Ascending aorta (tissue), 2 donors: ENCODE results near the gene TOLLIP. TPM values are rescaled to one million over a fixed set of nuclear protein-coding genes. Genes with fewer than 3 reads are reported as not detected.
A peak's percentile ranks its signal among the peaks of the same experiment; 100 is the strongest.

Experiments used
- DNase-seq, 2 donors: peaks; one replicate each; pipeline ENCODE4 v3.0.0-alpha.2; 2019; ENCODE audit warnings: low spot score in 2 of 2
- H3K27ac ChIP-seq, 2 donors: fragments of 200-600 bp; sonication (generic); one replicate each; pipeline ENCODE4 v1.5.1; 2016 to 2017; ENCODE audit warnings: mild to moderate bottlenecking in 1 of 2
- H3K27me3 ChIP-seq: fragments of 200-600 bp; sonication (generic); one replicate; pipeline ENCODE4 v1.5.1; 2017
- H3K36me3 ChIP-seq, 2 donors: fragments of 200-600 bp; sonication (generic); one replicate each; pipeline ENCODE4 v1.5.1; 2016
- H3K4me1 ChIP-seq, 2 donors: fragments of 200-600 bp; sonication (generic); one replicate each; pipeline ENCODE4 v1.5.1; 2016 to 2017; ENCODE audit warnings: mild to moderate bottlenecking in 1 of 2
- H3K4me3 ChIP-seq, 2 donors: fragments of 200-600 bp; sonication (generic); one replicate each; pipeline ENCODE4 v1.5.1; 2016 to 2017; ENCODE audit warnings: mild to moderate bottlenecking in 1 of 2
- H3K9me3 ChIP-seq, 2 donors: fragments of 200-600 bp; sonication (generic); one replicate each; pipeline ENCODE4 v1.5.1; 2016
- CTCF ChIP-seq, 3 experiments: fragments of 200-600 bp in 2 of 3; fragments of 450-650 bp in 1 of 3; sonication (generic) in 2 of 3; IDR thresholded peaks; one replicate each; pipeline ENCODE4 v1.5.1; 2016 to 2019; ENCODE audit warnings: antibody characterized with exemption in 3 of 3, mild to moderate bottlenecking in 1 of 3, moderate library complexity in 1 of 3
- intact Hi-C: fragments of 100-400 bp; cut with DNase I; formaldehyde crosslinking; loops from one replicate; pipeline ENCODE4 v1.15.1; 2023
- total RNA-seq: library from RNA; depleted of rRNA; stranded (reverse); fragments of >200 nt; gene quantifications from one replicate; pipeline ENCODE4 v1.1.0, GENCODE V29; 2016

TOLLIP gene
- total RNA-seq, 1 donor from 2014 or later = 63.0 TPM

DNA sequence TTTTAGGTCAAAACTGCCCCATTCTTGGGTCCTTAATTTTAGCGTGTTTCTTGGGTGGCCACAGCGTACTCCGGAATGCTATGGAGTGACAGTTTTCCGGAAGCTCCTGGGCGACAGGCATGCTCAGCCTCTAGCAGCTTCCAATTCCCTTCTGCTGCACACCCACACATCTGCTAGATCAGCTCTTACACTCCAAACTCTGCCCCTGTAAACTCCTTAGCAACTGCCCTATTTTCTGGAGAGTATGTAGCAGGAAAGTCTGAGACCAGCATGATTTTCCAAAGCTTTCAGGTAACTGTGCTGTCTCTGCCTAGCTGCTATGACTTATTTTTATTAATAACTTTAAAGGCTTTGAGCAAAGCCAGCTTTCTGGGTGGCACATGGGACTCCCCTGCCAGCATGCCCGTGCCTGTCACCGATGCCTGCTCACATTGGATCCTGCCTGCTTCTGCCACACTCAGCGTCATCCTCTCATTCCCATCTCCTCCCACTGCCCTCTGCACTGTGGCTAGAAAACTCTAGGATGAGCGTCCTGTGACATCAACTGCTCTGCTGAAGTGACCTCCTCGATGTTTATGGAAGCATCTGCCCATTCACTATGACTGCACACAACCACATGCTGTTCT, 17.3 kb downstream of the TOLLIP start:
- DNase-seq = no peak
- H3K9me3 ChIP-seq = no peaks in the 10 kb centered on the region
- no peak overlapping the region for H3K4me3 ChIP-seq
- no peak overlapping the region for H3K27ac ChIP-seq
- peaks cover 52 to 74% of the 10 kb centered on the region in 2 donors for H3K36me3 ChIP-seq
- intact Hi-C loops = no loop called here
- no peak for TF ChIP-seq CTCF (IDR thresholded peaks at IDR 0.05)
- H3K4me1 ChIP-seq = no peaks in the 10 kb centered on the region
- no peaks in the 10 kb centered on the region for H3K27me3 ChIP-seq

DNA sequence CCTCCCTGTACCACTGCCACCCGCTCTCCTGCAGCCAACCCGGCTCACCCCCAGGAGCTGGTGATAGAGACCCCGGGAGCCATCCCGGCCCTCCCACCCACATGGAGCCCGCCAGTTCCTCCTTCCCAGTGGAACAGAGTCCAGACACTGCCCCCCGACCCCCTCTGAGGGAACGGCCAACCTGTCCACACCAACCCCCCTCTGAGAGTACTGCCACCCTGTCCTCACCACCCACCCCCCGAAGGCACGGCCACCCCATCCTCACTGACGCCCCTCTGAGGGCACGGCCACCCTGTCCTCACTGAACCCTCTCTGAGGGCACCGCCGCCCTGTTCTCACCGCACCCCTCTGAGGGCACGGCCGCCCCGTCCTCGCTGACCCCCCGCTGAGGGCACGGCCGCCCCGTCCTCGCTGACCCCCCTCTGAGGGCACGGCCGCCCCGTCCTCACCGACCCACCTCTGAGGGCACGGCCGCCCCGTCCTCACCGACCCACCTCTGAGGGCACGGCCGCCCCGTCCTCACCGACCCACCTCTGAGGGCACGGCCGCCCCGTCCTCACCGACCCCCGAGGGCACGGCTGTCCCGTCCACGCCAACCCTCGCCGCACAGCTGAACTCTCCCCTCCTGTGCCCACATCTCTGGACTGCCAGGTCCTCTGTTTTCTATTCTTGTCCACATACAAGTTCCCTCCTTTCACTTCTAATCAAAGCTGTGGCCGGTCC, 18.0 kb downstream of the TOLLIP start:
- Histone ChIP-seq H3K27me3 (no peaks in the 10 kb centered on the region), H3K4me3 (no peak overlapping the region), H3K27ac (no peak overlapping the region), H3K9me3 (no peaks in the 10 kb centered on the region), H3K4me1 (no peaks in the 10 kb centered on the region), H3K36me3 (peaks cover 58 to 81% of the 10 kb centered on the region in 2 donors)
- no peak for TF ChIP-seq CTCF (IDR thresholded peaks at IDR 0.05)
- peak in 1 of 2 donors; percentile 59 for DNase-seq
- intact Hi-C loops = no loop called here

- no peaks in the 10 kb centered on the region for H3K9me3 ChIP-seq
- DNase-seq = peak in 1 of 2 donors; percentile 51
- H3K4me1 ChIP-seq = no peaks in the 10 kb centered on the region
- no peak overlapping the region for H3K27ac ChIP-seq
- no peak for TF ChIP-seq CTCF (IDR thresholded peaks at IDR 0.05)
- H3K27me3 ChIP-seq = no peaks in the 10 kb centered on the region
- peaks cover 66 to 81% of the 10 kb centered on the region in 2 donors for H3K36me3 ChIP-seq
- intact Hi-C loops = no loop called here
- no peak overlapping the region for H3K4me3 ChIP-seq
Measured at GRCh38 chr11:1290052-1291040, 19.1 kb downstream of the TOLLIP start.

DNA sequence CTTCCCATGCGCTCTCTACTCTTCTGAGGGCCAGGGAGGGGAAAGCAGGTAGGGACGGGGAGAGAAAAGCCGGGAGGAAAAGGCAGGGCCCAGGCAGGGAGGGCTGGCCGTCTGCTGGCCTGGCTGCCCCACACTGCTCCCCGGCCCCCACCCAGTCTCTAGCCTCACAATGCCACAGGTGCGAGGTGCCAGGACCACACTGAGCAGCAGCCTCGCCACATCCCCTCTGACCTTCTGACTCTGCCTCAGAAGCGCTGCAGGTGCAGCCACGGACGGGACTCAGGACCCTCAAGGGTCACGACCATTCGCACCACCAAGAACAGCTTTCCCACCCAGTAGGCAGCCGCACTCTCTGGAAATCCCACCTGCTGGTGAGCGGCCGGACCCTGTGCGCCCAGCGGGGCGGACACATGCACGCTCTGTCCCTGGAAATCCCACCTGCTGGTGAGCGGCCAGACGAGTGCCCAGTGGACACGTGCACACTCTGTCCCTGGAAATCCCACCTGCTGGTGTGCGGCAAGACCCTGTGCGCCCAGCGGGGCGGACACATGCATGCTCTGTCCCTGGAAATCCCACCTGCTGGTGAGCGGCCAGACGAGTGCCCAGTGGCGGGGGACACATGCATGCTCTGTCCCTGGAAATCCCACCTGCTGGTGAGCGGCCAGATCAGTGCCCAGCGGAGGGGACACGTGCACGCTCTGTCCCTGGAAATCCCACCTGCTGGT, 20.1 kb downstream of the TOLLIP start:
- H3K27ac ChIP-seq = no peak overlapping the region
- H3K4me1 ChIP-seq = no peaks in the 10 kb centered on the region
- H3K4me3 ChIP-seq = no peak overlapping the region
- H3K27me3 ChIP-seq = no peaks in the 10 kb centered on the region
- TF ChIP-seq CTCF (IDR thresholded peaks at IDR 0.05) = no peak
- intact Hi-C loops = no loop called here
- peaks cover 69 to 85% of the 10 kb centered on the region in 2 donors for H3K36me3 ChIP-seq
- no peaks in the 10 kb centered on the region for H3K9me3 ChIP-seq
- DNase-seq = no peak
